Epithelial cell of prostate (primary cell): ENCODE measurements around the gene PDE6C.
"Not testable (repeated sequence)": the region's sequence is repeated elsewhere in the genome, so short reads cannot be mapped to it uniquely, and the experiment has no call there.

Experiments
- DNase-seq: peaks from one replicate; pipeline ENCODE4 v3.0.0-alpha.2; 2011; ENCODE audit warnings: low read depth, low spot score
- H3K27ac ChIP-seq: fragments of 450-650 bp; 2 replicates; pipeline ENCODE4 v1.5.1; 2017; ENCODE audit warnings: mild to moderate bottlenecking

PDE6C gene

GRCh38 chr10:93696582-93696981 is 84.2 kb downstream of the PDE6C start:
- H3K27ac ChIP-seq, DNase-seq: not testable (repeated sequence)

GRCh38 chr10:93697207-93697606 is 84.9 kb downstream of the PDE6C start:
- H3K27ac ChIP-seq, result no peak overlapping the region
- DNase-seq, result no peak

- peak overlapping the region; percentile 83 for H3K27ac ChIP-seq
- DNase-seq, result no peak
These were observed 89.5 kb downstream of the PDE6C start for GRCh38 chr10:93701866-93702209.

GRCh38 chr10:93702210-93703001 is 90.1 kb downstream of the PDE6C start, which contains the start of gene FRA10AC1:
TSS of gene FRA10AC1 (minus strand) at chr10:93702592. CDS start at chr10:93700106, 2,486 bp downstream.
- peak within 1 kb of the TSS; percentile 83 for H3K27ac ChIP-seq
- peak; percentile 67 for DNase-seq

GRCh38 chr10:93703066-93703465 is 90.7 kb downstream of the PDE6C start:
- no peak for DNase-seq
- H3K27ac ChIP-seq, result peak overlapping the region; percentile 83

GRCh38 chr10:93703841-93704240 is 91.5 kb downstream of the PDE6C start:
- H3K27ac ChIP-seq, result no peak overlapping the region
- no peak for DNase-seq

- DNase-seq, result no peak
These were observed 92.1 kb downstream of the PDE6C start for GRCh38 chr10:93704451-93704850.

GRCh38 chr10:93707623-93708022 is 95.3 kb downstream of the PDE6C start:
- no peak overlapping the region for H3K27ac ChIP-seq
- no peak for DNase-seq

More at GRCh38 chr10:93704451-93704850, 92.1 kb downstream of the PDE6C start:
- no peak overlapping the region for H3K27ac ChIP-seq

- H3K27ac ChIP-seq, result no peak overlapping the region
- no peak for DNase-seq
These were observed 98.1 kb downstream of the PDE6C start for GRCh38 chr10:93710333-93710909.

- no peak overlapping the region for H3K27ac ChIP-seq
- DNase-seq, result no peak
These were observed 99.6 kb downstream of the PDE6C start for GRCh38 chr10:93711891-93712290.

- H3K27ac ChIP-seq, result no peak overlapping the region
- DNase-seq, result no peak
These were observed 100.3 kb downstream of the PDE6C start for GRCh38 chr10:93712593-93712992.

GRCh38 chr10:93715345-93715744 is 103.0 kb downstream of the PDE6C start:
- DNase-seq, result no peak
- H3K27ac ChIP-seq, result no peak overlapping the region
